HepG2 (cell line): ENCODE results near the gene EXOC3. TPM values are rescaled to one million over a fixed set of nuclear protein-coding genes. Genes with fewer than 3 reads are reported as not detected.

Source experiments
- ARNT2 ChIP-seq: sonication (generic); formaldehyde crosslinking; IDR thresholded peaks from 2 replicates; pipeline ENCODE4 v1.8.0; 2022; ENCODE audit warnings: mild to moderate bottlenecking, low read depth, missing genetic modification reagents, moderate library complexity
- EZH2 ChIP-seq: conservative IDR thresholded peaks from 2 replicates; pipeline ENCODE4 v1.6.1; 2012; ENCODE audit warnings: mild to moderate bottlenecking, low read depth, low read length, moderate library complexity
- FOXC1 ChIP-seq: sonication (generic); formaldehyde crosslinking; IDR thresholded peaks from 2 replicates; pipeline ENCODE4 v1.8.0; 2022; ENCODE audit warnings: mild to moderate bottlenecking, missing genetic modification reagents, borderline replicate concordance
- NPAS2 ChIP-seq: sonication (generic); formaldehyde crosslinking; IDR thresholded peaks from 2 replicates; pipeline ENCODE4 v1.8.0; 2022; ENCODE audit warnings: mild to moderate bottlenecking, missing genetic modification reagents, borderline replicate concordance
- RAD21 ChIP-seq: fragments of 450-650 bp; formaldehyde crosslinking; IDR thresholded peaks from 2 replicates; pipeline ENCODE4 v1.5.0; 2020; ENCODE audit warnings: mild to moderate bottlenecking
- RERE ChIP-seq: IDR thresholded peaks from 2 replicates; pipeline ENCODE4 v1.6.1; 2016; ENCODE audit warnings: low read depth, missing genetic modification reagents, missing compliant biosample characterization
- RNF219 ChIP-seq: sonication (generic); formaldehyde crosslinking; IDR thresholded peaks from 2 replicates; pipeline ENCODE4 v1.5.0; 2020; ENCODE audit warnings: mild to moderate bottlenecking, missing genetic modification reagents
- SMC3 ChIP-seq: IDR thresholded peaks from 2 replicates; pipeline ENCODE4 v1.6.1; 2011; ENCODE audit warnings: low read length, improper control_type of control experiment
- ZKSCAN8 ChIP-seq: IDR thresholded peaks from 2 replicates; pipeline ENCODE4 v1.6.1; 2016; ENCODE audit warnings: borderline replicate concordance, missing genetic modification reagents, missing compliant biosample characterization
- ZNF24 ChIP-seq: fragments of 450-650 bp; IDR thresholded peaks from 2 replicates; pipeline ENCODE4 v1.6.1; 2017; ENCODE audit warnings: antibody characterized with exemption, mild to moderate bottlenecking
- ZNF75D ChIP-seq: sonication (generic); formaldehyde crosslinking; IDR thresholded peaks from 2 replicates; pipeline ENCODE4 v1.8.1; 2023; ENCODE audit warnings: missing genetic modification reagents, mild to moderate bottlenecking, borderline replicate concordance
- ZZZ3 ChIP-seq: sonication (generic); formaldehyde crosslinking; IDR thresholded peaks from 2 replicates; pipeline ENCODE4 v1.4.0; 2020; ENCODE audit warnings: missing genetic modification reagents, mild to moderate bottlenecking, borderline replicate concordance
- polyA plus RNA-seq, 8 experiments: library from polyadenylated mRNA; depleted of rRNA in 3 of 8; stranded (reverse) in 7 of 8; unstranded in 1 of 8; fragments of >200 nt; fragmentation: Illumina TruSeq in 4 of 8; extraction: Trizol in 4 of 8; gene quantifications; 2 replicates each; pipeline versions ENCODE4 v1.2.1 to v1.2.3, GENCODE V29; 2011 to 2016; ENCODE audit warnings: low read depth in 4 of 8, missing spikeins in 1 of 8, mixed read lengths in 1 of 8; ENCODE audit not compliant: insufficient read depth in 1 of 8
- total RNA-seq, 5 experiments: library from RNA; depleted of rRNA; stranded (reverse); fragments of >200 nt; fragmentation: Illumina TruSeq; extraction: Trizol; gene quantifications; 2 replicates each; pipeline ENCODE4 v1.2.3, GENCODE V29; 2016; ENCODE audit warnings: low read depth in 1 of 5
- TF ChIP-seq, protein P1 (sequence below): sonication (generic); formaldehyde crosslinking; IDR thresholded peaks from 2 replicates; pipeline ENCODE4 v1.5.1; 2020; ENCODE audit warnings: mild to moderate bottlenecking, moderate library complexity, missing genetic modification reagents
- TF ChIP-seq, protein P2 (sequence below): sonication (generic); formaldehyde crosslinking; IDR thresholded peaks from 2 replicates; pipeline ENCODE4 v1.4.0; 2020; ENCODE audit warnings: missing genetic modification reagents
- TF ChIP-seq, protein P3 (sequence below): sonication (generic); formaldehyde crosslinking; IDR thresholded peaks from 2 replicates; pipeline ENCODE4 v1.5.0; 2020; ENCODE audit warnings: missing genetic modification reagents, mild to moderate bottlenecking, borderline replicate concordance

Gene EXOC3
- total and polyA plus RNA-seq, 2 of the 13 experiments (the other 11 are each of a cell fraction or from before 2014, with no cell fraction given): 9.2 to 20.5 TPM

- TF ChIP-seq RNF219 (CRISPR knock-in tag) (no peak), SMC3 (no peak), RAD21 (CRISPR knock-in tag) (peak; percentile 53), FOXC1 (CRISPR knock-in tag) (peak; percentile 90; the same call in 1 of the 2 replicates), ZNF75D (CRISPR knock-in tag) (peak; percentile 46; the same call in 1 of the 2 replicates), NPAS2 (CRISPR knock-in tag) (no peak), ZNF24 (no peak), ZZZ3 (CRISPR knock-in tag) (no peak), EZH2 (no peak), ZKSCAN8 (no peak), ARNT2 (CRISPR knock-in tag) (peak; percentile 99), RERE (CRISPR knock-in tag) (no peak)
- TF ChIP-seq, protein P1, sequence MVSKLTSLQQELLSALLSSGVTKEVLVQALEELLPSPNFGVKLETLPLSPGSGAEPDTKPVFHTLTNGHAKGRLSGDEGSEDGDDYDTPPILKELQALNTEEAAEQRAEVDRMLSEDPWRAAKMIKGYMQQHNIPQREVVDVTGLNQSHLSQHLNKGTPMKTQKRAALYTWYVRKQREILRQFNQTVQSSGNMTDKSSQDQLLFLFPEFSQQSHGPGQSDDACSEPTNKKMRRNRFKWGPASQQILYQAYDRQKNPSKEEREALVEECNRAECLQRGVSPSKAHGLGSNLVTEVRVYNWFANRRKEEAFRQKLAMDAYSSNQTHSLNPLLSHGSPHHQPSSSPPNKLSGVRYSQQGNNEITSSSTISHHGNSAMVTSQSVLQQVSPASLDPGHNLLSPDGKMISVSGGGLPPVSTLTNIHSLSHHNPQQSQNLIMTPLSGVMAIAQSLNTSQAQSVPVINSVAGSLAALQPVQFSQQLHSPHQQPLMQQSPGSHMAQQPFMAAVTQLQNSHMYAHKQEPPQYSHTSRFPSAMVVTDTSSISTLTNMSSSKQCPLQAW (CRISPR knock-in tag): no peak
- TF ChIP-seq, protein P2, sequence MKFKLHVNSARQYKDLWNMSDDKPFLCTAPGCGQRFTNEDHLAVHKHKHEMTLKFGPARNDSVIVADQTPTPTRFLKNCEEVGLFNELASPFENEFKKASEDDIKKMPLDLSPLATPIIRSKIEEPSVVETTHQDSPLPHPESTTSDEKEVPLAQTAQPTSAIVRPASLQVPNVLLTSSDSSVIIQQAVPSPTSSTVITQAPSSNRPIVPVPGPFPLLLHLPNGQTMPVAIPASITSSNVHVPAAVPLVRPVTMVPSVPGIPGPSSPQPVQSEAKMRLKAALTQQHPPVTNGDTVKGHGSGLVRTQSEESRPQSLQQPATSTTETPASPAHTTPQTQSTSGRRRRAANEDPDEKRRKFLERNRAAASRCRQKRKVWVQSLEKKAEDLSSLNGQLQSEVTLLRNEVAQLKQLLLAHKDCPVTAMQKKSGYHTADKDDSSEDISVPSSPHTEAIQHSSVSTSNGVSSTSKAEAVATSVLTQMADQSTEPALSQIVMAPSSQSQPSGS (CRISPR knock-in tag): no peak
- TF ChIP-seq, protein P3, sequence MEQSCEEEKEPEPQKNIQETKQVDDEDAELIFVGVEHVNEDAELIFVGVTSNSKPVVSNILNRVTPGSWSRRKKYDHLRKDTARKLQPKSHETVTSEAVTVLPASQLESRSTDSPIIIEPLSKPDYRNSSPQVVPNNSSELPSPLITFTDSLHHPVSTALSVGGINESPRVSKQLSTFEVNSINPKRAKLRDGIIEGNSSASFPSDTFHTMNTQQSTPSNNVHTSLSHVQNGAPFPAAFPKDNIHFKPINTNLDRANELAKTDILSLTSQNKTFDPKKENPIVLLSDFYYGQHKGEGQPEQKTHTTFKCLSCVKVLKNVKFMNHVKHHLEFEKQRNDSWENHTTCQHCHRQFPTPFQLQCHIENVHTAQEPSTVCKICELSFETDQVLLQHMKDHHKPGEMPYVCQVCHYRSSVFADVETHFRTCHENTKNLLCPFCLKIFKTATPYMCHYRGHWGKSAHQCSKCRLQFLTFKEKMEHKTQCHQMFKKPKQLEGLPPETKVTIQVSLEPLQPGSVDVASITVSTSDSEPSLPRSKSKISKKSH (CRISPR knock-in tag): peak; percentile 93
Observed at GRCh38 chr5:472656-473550, 29.9 kb downstream of the EXOC3 start (continued).
